ENCODE measurements around the gene FLT1.

GRCh38 chr13:28494504-28494777 is 487 bp downstream of the FLT1 start:
- TF ChIP-seq CTCF (IDR thresholded peaks at IDR 0.05; ENCODE audit: low read length) = no peak
- no peak for TF ChIP-seq EZH2 (IDR thresholded peaks at IDR 0.05; ENCODE audit: borderline replicate concordance, low read length)

Data from OCI-LY1 (cell line).